ENCODE data around the gene DTNBP1. TPM values are rescaled to one million over a fixed set of nuclear protein-coding genes. Genes with fewer than 3 reads are reported as not detected.
A peak's percentile ranks its signal among the peaks of the same experiment; 100 is the strongest.

Gene DTNBP1, protein sequence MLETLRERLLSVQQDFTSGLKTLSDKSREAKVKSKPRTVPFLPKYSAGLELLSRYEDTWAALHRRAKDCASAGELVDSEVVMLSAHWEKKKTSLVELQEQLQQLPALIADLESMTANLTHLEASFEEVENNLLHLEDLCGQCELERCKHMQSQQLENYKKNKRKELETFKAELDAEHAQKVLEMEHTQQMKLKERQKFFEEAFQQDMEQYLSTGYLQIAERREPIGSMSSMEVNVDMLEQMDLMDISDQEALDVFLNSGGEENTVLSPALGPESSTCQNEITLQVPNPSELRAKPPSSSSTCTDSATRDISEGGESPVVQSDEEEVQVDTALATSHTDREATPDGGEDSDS
- polyA plus RNA-seq (2011; rRNA removed) = 15.8 and 19.1 TPM in 2 replicates
- polyA minus RNA-seq (2011; rRNA and poly(A)+ RNA removed) = 14.5 and 14.6 TPM in 2 replicates

DNA sequence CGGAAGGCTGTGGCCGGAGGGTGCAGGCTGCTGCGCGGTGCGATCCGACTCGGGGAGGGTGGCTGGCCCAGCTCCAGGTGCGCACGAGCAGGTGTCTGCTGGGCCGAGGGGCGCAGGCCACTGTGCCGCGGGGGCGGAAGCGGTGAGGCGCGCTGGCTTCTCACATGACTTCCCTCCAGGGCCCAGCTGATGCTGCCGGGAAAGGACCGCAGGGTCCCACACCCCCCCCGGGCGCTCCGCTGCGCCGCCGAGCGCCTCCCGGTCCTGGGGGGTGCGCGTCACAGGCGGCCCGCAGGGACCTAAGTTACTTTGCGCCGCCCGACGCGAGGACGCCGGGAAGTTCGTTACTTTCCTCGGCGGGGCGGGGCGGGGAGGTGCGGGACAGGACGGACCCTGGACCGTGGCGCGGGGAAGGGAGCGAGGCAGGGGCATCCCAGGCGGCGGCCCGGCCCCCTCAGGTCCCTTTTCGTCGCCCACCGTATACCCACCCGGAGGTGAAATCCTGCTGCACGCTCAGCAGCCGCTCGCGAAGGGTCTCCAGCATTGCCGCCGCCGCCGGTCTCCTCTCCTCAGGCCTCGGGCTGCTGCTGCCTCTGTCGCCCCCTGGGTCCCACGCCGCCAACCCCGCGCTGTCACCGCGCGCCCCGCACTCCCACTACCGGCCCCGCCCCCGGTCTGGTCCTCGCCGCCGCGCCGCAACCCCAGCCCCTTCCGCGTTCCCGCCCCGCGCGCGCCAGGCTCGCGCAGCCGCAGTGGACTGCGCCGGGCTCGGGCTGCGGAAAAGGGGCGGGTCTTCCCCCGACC is at the start of gene DTNBP1:
DTNBP1 (minus strand) TSS at position 703 of the 804 bp plus-strand sequence; CDS start at position 544, 159 bp downstream.
- H3K4me3 ChIP-seq (ENCODE audit: low read depth, low read length) = peak within 1 kb of the TSS; percentile 93
- ChIA-PET CTCF (interaction anchor here (0.6 to 1.5 kb wide), 2 partner anchors 32 to 50 kb away, joined by 3 to 4 read pairs; no protein-coding TSS in a partner anchor), POLR2A (interaction anchor here (0.6 kb wide), 2 partner anchors 20 to 129 kb away, joined by 3 read pairs; no protein-coding TSS in a partner anchor)

DNA sequence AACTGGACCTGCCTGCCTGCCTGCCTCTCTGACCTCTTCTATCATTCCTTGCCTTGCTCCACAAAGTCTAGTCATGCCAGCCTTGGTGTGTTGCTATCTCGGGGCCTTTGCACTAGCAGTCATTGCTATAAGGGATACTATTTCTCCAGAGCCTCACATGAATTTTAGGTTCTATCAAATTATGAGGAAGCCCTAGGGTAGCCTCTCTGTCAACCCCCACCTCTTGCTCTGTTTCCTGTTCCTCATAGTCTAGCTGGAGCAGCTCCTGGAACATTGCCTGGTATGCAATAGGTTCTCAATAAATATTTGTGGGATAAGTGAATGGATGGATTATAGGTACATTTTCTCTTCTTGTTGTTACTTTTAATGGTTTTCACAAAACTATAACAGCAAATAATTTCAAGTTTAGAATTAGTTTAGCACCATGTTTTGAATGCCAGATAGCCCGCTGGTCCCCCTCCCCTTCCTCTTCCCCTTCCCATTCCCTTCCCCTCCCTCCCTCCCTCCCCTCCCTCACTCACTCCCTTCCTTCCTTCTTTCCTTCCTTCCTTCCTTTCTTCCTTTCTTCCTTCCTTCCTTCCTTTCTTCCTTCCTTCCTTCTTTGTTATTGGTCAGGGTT is 46.9 kb upstream of the DTNBP1 start:
- ChIA-PET CTCF (no interaction called here), POLR2A (no interaction called here)
- TF ChIP-seq, protein P1, sequence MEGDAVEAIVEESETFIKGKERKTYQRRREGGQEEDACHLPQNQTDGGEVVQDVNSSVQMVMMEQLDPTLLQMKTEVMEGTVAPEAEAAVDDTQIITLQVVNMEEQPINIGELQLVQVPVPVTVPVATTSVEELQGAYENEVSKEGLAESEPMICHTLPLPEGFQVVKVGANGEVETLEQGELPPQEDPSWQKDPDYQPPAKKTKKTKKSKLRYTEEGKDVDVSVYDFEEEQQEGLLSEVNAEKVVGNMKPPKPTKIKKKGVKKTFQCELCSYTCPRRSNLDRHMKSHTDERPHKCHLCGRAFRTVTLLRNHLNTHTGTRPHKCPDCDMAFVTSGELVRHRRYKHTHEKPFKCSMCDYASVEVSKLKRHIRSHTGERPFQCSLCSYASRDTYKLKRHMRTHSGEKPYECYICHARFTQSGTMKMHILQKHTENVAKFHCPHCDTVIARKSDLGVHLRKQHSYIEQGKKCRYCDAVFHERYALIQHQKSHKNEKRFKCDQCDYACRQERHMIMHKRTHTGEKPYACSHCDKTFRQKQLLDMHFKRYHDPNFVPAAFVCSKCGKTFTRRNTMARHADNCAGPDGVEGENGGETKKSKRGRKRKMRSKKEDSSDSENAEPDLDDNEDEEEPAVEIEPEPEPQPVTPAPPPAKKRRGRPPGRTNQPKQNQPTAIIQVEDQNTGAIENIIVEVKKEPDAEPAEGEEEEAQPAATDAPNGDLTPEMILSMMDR (IDR thresholded peaks at IDR 0.05; ENCODE audit: insufficient read depth, low read depth, low read length) = no peak
- Histone ChIP-seq H3K4me3 (ENCODE audit: low read depth, low read length) (no peak overlapping the region), H3K36me3 (ENCODE audit: control insufficient read depth, insufficient read depth, low read length) (no peaks in the 10 kb centered on the region), H3K27me3 (ENCODE audit: control insufficient read depth, insufficient read depth, low read length) (no peaks in the 10 kb centered on the region)
- no peak for DNase-seq (ENCODE audit: low read depth)

More for the DNA sequence above, at the start of gene DTNBP1:
- Histone ChIP-seq H3K27me3 (ENCODE audit: control insufficient read depth, insufficient read depth, low read length) (peaks cover 2% of the 10 kb centered on the region), H3K36me3 (ENCODE audit: control insufficient read depth, insufficient read depth, low read length) (no peaks in the 10 kb centered on the region)
- TF ChIP-seq, protein P1 (IDR thresholded peaks at IDR 0.05; ENCODE audit: insufficient read depth, low read depth, low read length) = no peak
- peak; percentile 9 for DNase-seq (ENCODE audit: low read depth)

DNA sequence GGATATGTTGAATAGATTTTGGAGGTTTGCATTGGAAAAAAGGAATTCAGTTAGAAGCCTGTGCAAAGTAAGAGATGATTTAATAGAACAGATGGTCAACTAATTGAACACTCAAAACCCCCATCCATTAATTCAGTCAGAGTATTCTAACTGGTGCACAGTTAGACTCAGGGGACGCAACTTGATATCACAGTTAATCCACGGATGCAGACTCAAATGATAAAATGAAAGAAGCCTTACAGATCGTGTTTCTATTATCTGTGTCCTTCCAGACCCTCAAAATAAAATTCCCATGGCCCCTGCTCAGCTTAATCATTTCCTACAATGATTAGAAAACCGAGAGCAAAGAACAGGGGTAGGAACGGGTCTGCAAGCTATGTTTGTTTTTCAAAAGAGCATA is 45.4 kb upstream of the DTNBP1 start:
- H3K4me3 ChIP-seq (ENCODE audit: low read depth, low read length) = no peak overlapping the region
- no peaks in the 10 kb centered on the region for H3K27me3 ChIP-seq (ENCODE audit: control insufficient read depth, insufficient read depth, low read length)
- TF ChIP-seq, protein P1 (IDR thresholded peaks at IDR 0.05; ENCODE audit: insufficient read depth, low read depth, low read length) = no peak
- DNase-seq (ENCODE audit: low read depth) = no peak
- ChIA-PET POLR2A (interaction anchor here (0.6 kb wide), 1 partner anchor 420 kb away, joined by 4 read pairs; no protein-coding TSS in a partner anchor), CTCF (interaction anchor here (0.6 kb wide), 1 partner anchor 1355 kb away, joined by 3 read pairs; no protein-coding TSS in a partner anchor)
- no peaks in the 10 kb centered on the region for H3K36me3 ChIP-seq (ENCODE audit: control insufficient read depth, insufficient read depth, low read length)

DNA sequence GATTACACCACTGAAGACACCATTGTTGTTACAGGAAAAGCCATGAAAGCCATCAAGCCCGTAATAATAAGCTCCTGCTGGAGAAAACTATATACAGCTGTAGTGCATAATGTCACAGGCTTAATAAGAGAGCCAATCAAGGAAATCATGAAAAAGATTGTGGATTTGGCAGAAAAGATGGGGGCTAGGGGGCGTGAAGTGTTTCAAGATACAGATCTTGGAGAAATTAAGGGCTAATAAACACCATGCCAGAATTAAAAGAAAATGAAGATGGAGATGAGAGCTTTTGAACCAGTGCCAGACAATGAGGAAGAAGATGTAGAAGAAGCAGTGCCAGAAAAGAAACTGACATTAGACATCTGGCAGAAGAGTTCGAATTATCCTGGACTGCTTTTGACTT is 43.2 kb upstream of the DTNBP1 start:
- H3K36me3 ChIP-seq (ENCODE audit: control insufficient read depth, insufficient read depth, low read length) = no peaks in the 10 kb centered on the region
- H3K4me3 ChIP-seq (ENCODE audit: low read depth, low read length) = no peak overlapping the region
- peaks cover 2% of the 10 kb centered on the region; the same call in 1 of the 2 replicates for H3K27me3 ChIP-seq (ENCODE audit: control insufficient read depth, insufficient read depth, low read length)
- TF ChIP-seq, protein P1 (IDR thresholded peaks at IDR 0.05; ENCODE audit: insufficient read depth, low read depth, low read length) = no peak
- DNase-seq (ENCODE audit: low read depth) = no peak
- ChIA-PET CTCF (no interaction called here), POLR2A (no interaction called here)

Measured in BJ (cell line).